GM03348 (cell line): ENCODE data around the gene LRP1.

ENCODE experiments used
- DNase-seq: peaks from one replicate; pipeline ENCODE4 v3.0.0; 2012; ENCODE audit warnings: low spot score

LRP1 gene

DNA sequence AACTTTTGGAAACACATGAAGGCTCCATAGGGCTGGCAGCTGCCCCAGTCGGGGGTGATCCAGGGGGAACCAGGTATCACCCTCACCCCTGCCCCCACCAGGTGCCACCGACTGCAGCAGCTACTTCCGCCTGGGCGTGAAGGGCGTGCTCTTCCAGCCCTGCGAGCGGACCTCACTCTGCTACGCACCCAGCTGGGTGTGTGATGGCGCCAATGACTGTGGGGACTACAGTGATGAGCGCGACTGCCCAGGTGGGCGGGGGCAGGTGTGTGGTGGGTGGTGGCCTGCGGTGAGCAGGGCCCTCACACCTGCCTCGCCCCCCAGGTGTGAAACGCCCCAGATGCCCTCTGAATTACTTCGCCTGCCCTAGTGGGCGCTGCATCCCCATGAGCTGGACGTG lies 66.0 kb downstream of the LRP1 start:
- DNase-seq, result no peak

- no peak for DNase-seq
Observed at GRCh38 chr12:57195186-57195585, 66.9 kb downstream of the LRP1 start.

- DNase-seq, result no peak
Observed at GRCh38 chr12:57195611-57196371, 67.5 kb downstream of the LRP1 start.

GRCh38 chr12:57196439-57196838 lies 68.2 kb downstream of the LRP1 start:
- DNase-seq, result no peak

DNA sequence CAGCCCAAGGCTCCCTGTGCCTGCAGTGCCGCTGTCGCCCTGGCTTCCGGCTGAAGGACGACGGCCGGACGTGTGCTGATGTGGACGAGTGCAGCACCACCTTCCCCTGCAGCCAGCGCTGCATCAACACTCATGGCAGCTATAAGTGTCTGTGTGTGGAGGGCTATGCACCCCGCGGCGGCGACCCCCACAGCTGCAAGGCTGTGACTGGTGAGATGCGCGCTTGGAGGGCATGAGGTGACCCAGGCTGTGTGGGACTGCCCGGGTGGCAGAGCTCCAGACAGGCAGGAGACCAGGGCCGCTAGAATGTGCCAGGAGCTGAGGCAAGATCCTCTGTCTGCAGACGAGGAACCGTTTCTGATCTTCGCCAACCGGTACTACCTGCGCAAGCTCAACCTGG lies 68.7 kb downstream of the LRP1 start:
- DNase-seq, result no peak

DNA sequence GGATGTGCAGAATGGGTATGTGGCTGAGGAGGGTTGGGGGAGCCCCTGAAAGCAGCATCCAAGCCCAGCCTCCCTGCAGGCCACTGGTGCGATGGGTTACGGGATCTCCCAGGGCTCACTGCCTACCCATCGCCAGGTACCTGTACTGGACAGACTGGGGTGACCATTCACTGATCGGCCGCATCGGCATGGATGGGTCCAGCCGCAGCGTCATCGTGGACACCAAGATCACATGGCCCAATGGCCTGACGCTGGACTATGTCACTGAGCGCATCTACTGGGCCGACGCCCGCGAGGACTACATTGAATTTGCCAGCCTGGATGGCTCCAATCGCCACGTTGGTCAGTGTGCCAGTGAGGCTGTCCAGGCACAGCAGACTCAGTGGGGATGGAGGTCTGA lies 70.0 kb downstream of the LRP1 start:
- no peak for DNase-seq

DNA sequence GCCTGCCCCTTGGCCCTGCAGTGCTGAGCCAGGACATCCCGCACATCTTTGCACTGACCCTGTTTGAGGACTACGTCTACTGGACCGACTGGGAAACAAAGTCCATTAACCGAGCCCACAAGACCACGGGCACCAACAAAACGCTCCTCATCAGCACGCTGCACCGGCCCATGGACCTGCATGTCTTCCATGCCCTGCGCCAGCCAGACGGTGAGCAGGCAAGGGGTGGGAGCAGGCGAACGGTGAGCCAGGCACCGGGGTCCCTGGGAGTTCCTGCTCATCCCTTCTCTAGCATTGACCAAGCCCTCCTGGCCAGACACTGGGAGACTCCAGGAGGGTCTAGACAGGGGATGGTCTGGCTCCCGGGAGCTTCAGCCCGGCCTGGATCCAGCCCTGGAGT lies 70.9 kb downstream of the LRP1 start:
- no peak for DNase-seq

GRCh38 chr12:57200497-57200896 lies 72.2 kb downstream of the LRP1 start:
- no peak for DNase-seq

DNA sequence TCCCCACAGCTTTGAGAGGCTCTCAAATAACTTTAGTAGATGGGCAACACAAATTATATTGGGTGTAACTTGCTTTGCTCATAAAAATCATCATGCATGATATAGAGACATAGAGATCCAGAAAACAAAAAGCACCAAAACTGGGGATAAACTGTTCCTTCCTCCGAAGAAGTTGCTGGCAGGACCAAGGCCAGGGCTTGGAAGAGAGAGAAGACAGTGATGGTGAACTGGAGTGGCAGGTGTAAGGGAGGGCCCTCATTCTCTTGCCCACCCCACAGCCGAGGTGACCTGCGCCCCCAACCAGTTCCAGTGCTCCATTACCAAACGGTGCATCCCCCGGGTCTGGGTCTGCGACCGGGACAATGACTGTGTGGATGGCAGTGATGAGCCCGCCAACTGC lies 72.9 kb downstream of the LRP1 start:
- no peak for DNase-seq

DNA sequence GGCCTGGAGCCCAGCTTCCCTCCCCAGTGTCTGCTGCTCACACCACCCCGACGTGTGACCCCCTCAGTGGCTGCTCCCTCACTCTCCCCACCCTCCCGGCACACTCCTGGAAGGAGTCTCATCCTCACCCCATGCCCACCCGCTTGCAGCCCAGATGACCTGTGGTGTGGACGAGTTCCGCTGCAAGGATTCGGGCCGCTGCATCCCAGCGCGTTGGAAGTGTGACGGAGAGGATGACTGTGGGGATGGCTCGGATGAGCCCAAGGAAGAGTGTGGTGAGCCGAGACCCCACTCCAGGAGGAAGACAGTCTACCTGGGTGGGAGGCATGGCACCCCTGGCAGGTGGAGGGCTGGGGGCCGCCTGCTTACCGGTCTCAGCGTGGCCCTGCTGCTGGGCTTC lies 73.3 kb downstream of the LRP1 start:
- DNase-seq, result no peak

DNA sequence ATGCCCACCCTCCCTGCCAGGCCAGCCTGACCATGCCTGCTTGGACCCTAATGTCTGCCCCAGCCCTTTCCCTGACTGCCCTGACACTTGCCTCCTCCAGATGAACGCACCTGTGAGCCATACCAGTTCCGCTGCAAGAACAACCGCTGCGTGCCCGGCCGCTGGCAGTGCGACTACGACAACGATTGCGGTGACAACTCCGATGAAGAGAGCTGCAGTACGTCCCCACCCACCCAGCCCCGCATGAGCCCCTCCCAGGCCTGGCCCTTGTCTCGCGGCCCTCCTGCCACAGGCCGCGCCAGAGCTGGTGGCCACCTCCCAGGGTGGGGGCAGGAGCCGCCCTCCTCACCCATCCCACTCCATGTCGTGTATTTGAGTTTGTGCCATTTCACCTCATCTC lies 74.0 kb downstream of the LRP1 start:
- DNase-seq, result no peak

DNA sequence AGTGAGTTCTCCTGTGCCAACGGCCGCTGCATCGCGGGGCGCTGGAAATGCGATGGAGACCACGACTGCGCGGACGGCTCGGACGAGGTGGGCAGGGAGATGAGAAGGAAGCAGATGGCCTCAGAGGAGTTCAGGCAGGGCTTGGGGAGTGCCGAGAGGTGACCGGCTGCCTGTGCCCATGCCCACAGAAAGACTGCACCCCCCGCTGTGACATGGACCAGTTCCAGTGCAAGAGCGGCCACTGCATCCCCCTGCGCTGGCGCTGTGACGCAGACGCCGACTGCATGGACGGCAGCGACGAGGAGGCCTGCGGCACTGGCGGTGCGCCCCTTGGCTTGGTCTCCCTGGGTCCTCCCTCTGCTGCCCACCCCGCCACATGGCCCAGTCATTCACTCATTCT lies 74.9 kb downstream of the LRP1 start:
- no peak for DNase-seq

DNA sequence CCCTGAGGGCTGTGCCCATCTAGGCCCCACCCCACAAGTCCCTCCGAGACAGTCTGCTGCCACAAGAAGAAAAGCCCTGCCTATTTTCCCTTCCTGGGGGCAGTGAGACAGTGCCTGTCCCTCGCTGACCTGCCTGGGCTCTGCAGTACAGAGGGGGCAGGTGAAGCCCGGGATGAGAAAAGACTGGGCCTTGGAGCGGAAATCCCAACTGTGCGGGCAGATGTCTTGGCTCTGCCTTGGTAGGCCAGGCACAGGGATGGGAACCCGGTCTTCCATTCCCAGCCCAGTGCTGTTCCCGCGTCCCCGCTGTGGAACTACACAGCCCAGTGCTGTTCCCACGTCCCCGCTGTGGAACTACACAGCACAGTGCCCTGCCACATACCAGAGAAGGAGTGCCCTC lies 75.5 kb downstream of the LRP1 start:
- DNase-seq, result no peak

DNA sequence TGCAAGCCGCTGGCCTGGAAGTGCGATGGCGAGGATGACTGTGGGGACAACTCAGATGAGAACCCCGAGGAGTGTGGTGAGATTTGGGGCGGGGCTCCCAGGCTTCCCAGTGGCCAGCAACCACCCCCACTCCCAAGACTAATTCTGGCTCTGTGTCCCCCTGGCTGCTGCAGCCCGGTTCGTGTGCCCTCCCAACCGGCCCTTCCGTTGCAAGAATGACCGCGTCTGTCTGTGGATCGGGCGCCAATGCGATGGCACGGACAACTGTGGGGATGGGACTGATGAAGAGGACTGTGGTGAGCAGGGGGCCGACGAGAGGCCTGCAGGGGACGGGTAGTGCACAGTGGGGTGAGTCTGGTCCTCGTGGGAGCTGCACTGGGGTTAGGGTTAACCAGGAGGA lies 76.2 kb downstream of the LRP1 start:
- no peak for DNase-seq

DNA sequence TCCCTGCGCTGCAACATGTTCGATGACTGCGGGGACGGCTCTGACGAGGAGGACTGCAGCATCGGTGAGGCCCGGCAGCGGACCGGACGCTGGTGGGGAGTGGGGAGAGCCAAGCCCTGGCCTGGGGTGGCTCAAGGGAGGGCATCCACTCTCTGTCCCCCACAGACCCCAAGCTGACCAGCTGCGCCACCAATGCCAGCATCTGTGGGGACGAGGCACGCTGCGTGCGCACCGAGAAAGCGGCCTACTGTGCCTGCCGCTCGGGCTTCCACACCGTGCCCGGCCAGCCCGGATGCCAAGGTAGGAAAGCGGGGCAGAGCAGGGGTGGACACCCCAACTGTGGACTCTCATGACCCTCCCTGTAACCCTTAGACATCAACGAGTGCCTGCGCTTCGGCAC lies 76.9 kb downstream of the LRP1 start:
- no peak for DNase-seq

DNA sequence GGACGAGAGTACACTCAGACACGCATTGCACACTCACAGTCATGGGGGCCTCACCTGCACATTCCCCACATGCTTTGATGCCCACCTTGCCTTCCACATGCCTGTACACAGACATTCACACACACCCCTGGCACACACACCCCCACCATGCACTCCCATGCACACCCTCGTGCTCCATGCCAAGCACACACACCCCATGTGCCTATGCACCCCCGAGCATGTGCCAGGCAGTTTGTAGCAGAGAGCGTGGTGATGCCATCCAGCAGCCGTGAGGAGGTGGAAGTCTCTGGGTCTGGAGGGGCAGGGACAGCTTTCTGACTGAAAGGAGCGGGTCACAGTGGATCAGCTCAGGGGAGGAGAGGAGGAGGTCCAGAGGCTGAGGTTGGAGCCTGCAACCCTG lies 77.6 kb downstream of the LRP1 start:
- no peak for DNase-seq

GRCh38 chr12:57207731-57208630 lies 79.7 kb downstream of the LRP1 start:
- no peak for DNase-seq

- no peak for DNase-seq
Observed at GRCh38 chr12:57208631-57209282, 80.5 kb downstream of the LRP1 start.

DNA sequence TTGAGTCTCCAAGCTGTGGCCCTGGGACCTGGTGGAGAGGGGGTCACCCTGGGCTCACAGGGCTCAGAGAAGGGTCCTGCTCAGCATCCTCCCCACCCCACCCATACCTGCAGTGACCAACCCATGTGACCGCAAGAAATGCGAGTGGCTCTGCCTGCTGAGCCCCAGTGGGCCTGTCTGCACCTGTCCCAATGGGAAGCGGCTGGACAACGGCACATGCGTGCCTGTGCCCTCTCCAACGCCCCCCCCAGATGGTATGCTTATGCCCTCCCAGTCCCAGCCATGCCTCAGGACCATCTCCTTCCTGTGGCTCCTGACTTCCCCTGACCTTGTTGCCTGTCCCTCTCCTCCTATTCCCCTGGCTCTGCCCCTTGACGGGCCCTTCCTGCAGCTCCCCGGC lies 81.6 kb downstream of the LRP1 start:
- DNase-seq, result no peak

DNA sequence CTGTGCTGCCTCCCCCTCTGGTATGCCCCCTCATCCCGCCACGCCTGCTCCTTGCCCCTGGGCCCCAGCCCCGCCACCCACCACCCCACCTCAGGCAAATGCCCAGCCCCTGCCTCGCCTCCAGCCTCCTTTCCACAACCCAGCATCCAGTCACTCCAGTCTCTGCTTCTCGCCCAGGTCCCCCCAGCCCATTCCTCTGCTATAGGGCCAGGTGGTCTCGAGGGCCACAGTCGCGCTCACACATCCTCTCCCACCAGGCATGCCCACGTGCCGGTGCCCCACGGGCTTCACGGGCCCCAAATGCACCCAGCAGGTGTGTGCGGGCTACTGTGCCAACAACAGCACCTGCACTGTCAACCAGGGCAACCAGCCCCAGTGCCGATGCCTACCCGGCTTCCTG lies 82.2 kb downstream of the LRP1 start:
- no peak for DNase-seq

DNA sequence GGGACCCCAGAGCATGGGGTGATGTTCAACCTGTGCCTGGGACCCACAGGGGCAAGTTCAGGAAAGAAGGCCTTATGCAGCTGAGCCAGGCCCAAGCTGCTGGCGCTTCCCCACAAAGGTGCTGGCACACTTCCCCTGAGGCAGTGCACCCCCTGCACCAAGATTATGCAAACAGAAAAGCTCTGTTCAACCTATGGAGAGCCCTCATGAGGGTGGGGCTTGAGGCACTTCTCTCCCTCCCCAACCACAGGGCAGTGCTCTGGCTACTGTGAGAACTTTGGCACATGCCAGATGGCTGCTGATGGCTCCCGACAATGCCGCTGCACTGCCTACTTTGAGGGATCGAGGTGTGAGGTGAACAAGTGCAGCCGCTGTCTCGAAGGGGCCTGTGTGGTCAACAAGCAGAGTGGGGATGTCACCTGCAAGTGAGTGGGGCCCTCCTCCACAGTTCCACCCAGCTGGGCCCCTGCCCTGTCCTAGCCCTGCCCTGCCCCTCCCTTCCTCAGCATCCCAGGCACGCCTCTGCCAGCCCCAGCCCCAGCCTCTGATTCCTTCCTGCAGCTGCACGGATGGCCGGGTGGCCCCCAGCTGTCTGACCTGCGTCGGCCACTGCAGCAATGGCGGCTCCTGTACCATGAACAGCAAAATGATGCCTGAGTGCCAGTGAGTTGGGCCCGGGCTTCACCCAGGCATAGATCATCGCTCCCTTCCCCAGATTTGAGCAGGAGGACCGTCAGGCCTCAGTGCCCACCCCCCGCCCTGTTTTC lies 82.8 kb downstream of the LRP1 start:
- DNase-seq, result no peak
